ENCODE measurements around the gene CDH10. TPM values are rescaled to one million over a fixed set of nuclear protein-coding genes. Genes with fewer than 3 reads are reported as not detected.

The CDH10 gene
- total and polyA plus RNA-seq, 4 donors, result 12.0 to 36.6 (median 28.5) TPM

DNA sequence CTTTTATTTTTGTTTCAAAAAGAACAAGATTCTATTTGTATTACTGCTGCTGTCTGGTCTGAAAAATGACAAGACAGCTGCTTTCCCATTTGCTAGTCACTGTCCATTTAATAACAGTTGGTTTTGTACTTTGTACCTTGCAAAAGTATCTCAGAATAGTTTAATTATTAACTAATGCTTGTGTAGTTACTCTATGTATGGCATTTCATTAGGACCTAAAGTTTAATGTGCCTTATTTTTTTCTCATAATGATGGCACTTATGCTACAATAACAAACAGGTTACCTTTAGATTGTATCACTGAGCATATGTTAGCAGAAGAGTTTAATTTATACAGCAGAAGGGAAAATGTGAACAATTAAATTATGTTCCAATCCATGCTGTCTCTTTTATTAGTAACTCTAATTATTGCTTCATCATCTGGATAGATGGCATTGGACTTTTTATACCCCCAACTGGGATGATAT, 134.2 kb downstream of the CDH10 start:
- H3K27me3 ChIP-seq (ENCODE audit: control insufficient read depth, insufficient read depth, low read length), result no peaks in the 10 kb centered on the region
- H3K9me3 ChIP-seq (ENCODE audit: control insufficient read depth, insufficient read depth, low read length), result no peaks in the 10 kb centered on the region
- DNase-seq (ENCODE audit: low read depth in 4 of 6, low spot score in 6 of 6), result no peak
- H3K36me3 ChIP-seq (ENCODE audit: control insufficient read depth, insufficient read depth, low read length), result peaks cover 7% of the 10 kb centered on the region
- no peak overlapping the region for H3K27ac ChIP-seq (ENCODE audit: low read depth, low read length)
- H3K4me3 ChIP-seq (ENCODE audit: low read depth, low read length), result no peak overlapping the region
- no peaks in the 10 kb centered on the region for H3K4me1 ChIP-seq (ENCODE audit: control insufficient read depth, insufficient read depth, low read length)

DNA sequence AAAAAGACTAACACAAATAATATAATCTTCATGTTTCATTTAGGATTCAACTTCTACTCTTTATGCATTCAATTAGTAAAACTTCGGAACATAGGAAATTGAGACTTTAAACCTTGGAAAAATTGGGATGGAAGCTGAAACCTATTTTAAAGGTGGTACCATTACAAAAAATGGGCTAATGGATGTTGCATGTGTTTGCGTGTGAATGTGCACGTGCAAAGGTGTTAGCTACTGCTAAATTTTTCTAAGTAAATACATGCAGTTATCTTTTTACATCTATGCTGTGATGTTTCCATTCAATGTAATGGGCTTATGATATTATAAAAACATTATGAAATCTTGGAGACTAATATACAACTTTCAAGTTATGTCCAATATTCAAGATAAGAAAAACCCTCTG, 134.8 kb downstream of the CDH10 start:
- Histone ChIP-seq H3K9me3 (ENCODE audit: control insufficient read depth, insufficient read depth, low read length) (no peaks in the 10 kb centered on the region), H3K4me1 (ENCODE audit: control insufficient read depth, insufficient read depth, low read length) (no peaks in the 10 kb centered on the region), H3K4me3 (ENCODE audit: low read depth, low read length) (no peak overlapping the region), H3K36me3 (ENCODE audit: control insufficient read depth, insufficient read depth, low read length) (peaks cover 7% of the 10 kb centered on the region), H3K27ac (ENCODE audit: low read depth, low read length) (no peak overlapping the region), H3K27me3 (ENCODE audit: control insufficient read depth, insufficient read depth, low read length) (no peaks in the 10 kb centered on the region)
- DNase-seq (ENCODE audit: low read depth in 4 of 6, low spot score in 6 of 6), result no peak
- WGBS (ENCODE audit: insufficient coverage), result 100% methylated on average over 1 of the region's 3 CpGs

DNA sequence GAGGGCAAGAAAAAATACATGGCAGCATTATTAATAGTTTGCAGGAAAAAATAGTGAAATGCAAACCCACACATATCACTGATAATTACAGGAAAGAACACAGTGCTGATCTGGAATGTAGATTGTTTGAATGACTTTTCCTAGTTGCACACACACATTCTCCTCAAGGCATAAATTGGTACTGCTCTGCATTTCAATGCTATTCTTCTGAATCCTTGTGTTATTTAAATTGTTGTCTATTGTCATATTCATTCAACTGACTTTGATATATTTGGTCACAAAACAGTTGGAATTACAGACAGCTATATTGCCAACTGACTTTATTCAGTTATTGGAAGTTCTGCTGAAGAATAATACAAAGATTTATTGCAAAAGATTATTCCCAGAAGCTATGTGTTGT, 139.5 kb downstream of the CDH10 start:
- no peak for DNase-seq (ENCODE audit: low read depth in 4 of 6, low spot score in 6 of 6)
- Histone ChIP-seq H3K9me3 (ENCODE audit: control insufficient read depth, insufficient read depth, low read length) (no peaks in the 10 kb centered on the region), H3K27me3 (ENCODE audit: control insufficient read depth, insufficient read depth, low read length) (no peaks in the 10 kb centered on the region), H3K4me1 (ENCODE audit: control insufficient read depth, insufficient read depth, low read length) (no peaks in the 10 kb centered on the region), H3K36me3 (ENCODE audit: control insufficient read depth, insufficient read depth, low read length) (peaks cover 4% of the 10 kb centered on the region), H3K27ac (ENCODE audit: low read depth, low read length) (no peak overlapping the region), H3K4me3 (ENCODE audit: low read depth, low read length) (no peak overlapping the region)

DNA sequence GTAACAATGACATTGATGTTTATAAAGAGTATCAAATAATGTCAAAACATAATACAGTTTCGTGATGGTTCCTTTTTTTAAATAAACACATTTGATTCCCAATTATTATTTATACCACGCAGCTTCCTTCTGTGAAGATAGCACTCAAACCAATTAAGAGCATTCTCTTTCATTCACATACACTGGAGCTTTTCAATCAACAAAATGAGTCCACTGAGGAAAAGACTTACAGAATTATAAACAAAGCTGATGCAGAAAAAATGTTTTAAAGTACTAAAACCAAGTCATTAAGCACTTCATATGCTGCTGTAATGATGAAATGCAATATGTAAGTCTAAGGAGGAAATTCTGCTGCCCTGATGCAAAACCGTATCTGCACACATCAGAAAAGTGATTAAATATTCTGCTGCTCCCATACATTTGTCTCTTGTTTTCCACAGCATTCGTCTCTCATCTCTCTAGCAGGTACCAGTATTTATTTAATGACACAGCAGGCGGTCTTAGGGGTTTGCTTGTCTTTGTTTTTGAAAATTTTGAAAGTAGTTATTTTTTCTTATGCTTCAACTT, 147.1 kb downstream of the CDH10 start:
- DNase-seq (ENCODE audit: low read depth in 4 of 6, low spot score in 6 of 6), result peak in 2 of 6 donors; percentile 21 to 84
- no peak overlapping the region for H3K4me3 ChIP-seq (ENCODE audit: low read depth, low read length)
- no peaks in the 10 kb centered on the region for H3K4me1 ChIP-seq (ENCODE audit: control insufficient read depth, insufficient read depth, low read length)
- H3K27ac ChIP-seq (ENCODE audit: low read depth, low read length), result no peak overlapping the region
- WGBS (ENCODE audit: insufficient coverage), result 43% methylated on average over 1 of the region's 5 CpGs
- H3K36me3 ChIP-seq (ENCODE audit: control insufficient read depth, insufficient read depth, low read length), result no peaks in the 10 kb centered on the region
- no peaks in the 10 kb centered on the region for H3K9me3 ChIP-seq (ENCODE audit: control insufficient read depth, insufficient read depth, low read length)
- no peaks in the 10 kb centered on the region for H3K27me3 ChIP-seq (ENCODE audit: control insufficient read depth, insufficient read depth, low read length)

DNA sequence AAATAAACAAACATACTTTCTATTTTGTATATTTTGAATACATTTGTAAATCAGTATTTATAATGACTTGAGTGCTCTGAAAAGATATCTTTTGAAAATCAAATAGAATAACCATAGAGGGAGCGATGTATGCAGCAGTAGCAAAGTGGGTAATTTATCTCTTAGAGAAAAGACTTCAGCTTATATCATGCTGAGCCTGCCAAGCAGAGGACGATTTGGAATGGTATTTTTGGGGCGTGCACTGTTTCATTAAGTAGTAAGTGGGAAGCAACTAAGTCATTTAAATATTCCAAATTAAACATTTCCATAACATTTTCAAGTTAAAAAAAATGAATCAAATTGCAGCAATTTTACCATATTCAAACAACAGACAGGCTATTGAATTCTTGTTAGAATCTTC, 147.6 kb downstream of the CDH10 start:
- no peaks in the 10 kb centered on the region for H3K9me3 ChIP-seq (ENCODE audit: control insufficient read depth, insufficient read depth, low read length)
- H3K4me3 ChIP-seq (ENCODE audit: low read depth, low read length), result no peak overlapping the region
- no peaks in the 10 kb centered on the region for H3K36me3 ChIP-seq (ENCODE audit: control insufficient read depth, insufficient read depth, low read length)
- no peak overlapping the region for H3K27ac ChIP-seq (ENCODE audit: low read depth, low read length)
- WGBS (ENCODE audit: insufficient coverage), result no CpG with 5 or more reads among the region's 3 CpGs
- H3K27me3 ChIP-seq (ENCODE audit: control insufficient read depth, insufficient read depth, low read length), result no peaks in the 10 kb centered on the region
- peak in 2 of 6 donors; percentile 21 to 55 for DNase-seq (ENCODE audit: low read depth in 4 of 6, low spot score in 6 of 6)
- no peaks in the 10 kb centered on the region for H3K4me1 ChIP-seq (ENCODE audit: control insufficient read depth, insufficient read depth, low read length)

DNA sequence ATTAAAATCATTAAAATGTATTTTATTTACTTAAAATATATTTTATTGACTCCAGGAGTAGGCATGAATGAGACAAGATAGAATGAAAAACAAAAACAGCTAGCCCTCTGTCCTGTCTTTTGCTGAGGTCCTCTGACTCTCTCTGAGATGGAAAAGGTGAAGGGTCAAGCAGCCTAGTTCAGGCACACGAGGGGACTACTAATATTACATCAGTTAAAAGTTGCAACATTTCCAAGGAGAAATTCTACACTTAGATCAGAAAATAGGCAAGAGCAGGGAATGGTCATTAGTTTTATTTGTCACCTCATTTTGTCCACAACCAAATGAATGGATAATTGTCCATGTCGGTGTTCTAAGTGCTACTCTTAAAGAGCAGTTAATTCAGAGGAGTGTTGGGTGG, 148.5 kb downstream of the CDH10 start:
- Histone ChIP-seq H3K27ac (ENCODE audit: low read depth, low read length) (no peak overlapping the region), H3K27me3 (ENCODE audit: control insufficient read depth, insufficient read depth, low read length) (no peaks in the 10 kb centered on the region), H3K9me3 (ENCODE audit: control insufficient read depth, insufficient read depth, low read length) (no peaks in the 10 kb centered on the region), H3K4me3 (ENCODE audit: low read depth, low read length) (no peak overlapping the region), H3K36me3 (ENCODE audit: control insufficient read depth, insufficient read depth, low read length) (no peaks in the 10 kb centered on the region), H3K4me1 (ENCODE audit: control insufficient read depth, insufficient read depth, low read length) (no peaks in the 10 kb centered on the region)
- no peak for DNase-seq (ENCODE audit: low read depth in 4 of 6, low spot score in 6 of 6)
- WGBS (ENCODE audit: insufficient coverage), result no CpG with 5 or more reads among the region's 2 CpGs

DNA sequence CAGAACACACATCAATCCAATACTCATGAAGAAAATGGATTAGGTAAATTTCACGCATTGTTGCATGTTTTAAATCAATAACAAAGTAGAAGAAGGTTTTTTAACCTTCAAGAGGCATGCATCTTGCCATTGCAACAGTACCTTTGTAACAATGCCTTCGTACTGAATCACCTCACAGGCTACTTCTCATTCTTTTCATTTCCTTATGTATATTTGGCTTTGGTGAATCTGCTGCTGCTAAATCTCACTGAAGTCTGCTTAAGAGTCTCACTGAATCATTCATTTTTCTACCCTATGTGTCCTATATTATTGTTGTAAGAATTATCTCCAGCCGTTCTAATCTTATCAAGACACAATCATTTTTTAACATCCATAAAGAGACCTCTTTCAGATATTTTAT, 152.5 kb downstream of the CDH10 start:
- Histone ChIP-seq H3K4me1 (ENCODE audit: control insufficient read depth, insufficient read depth, low read length) (no peaks in the 10 kb centered on the region), H3K9me3 (ENCODE audit: control insufficient read depth, insufficient read depth, low read length) (no peaks in the 10 kb centered on the region), H3K36me3 (ENCODE audit: control insufficient read depth, insufficient read depth, low read length) (no peaks in the 10 kb centered on the region), H3K27me3 (ENCODE audit: control insufficient read depth, insufficient read depth, low read length) (no peaks in the 10 kb centered on the region), H3K27ac (ENCODE audit: low read depth, low read length) (no peak overlapping the region), H3K4me3 (ENCODE audit: low read depth, low read length) (no peak overlapping the region)
- no peak for DNase-seq (ENCODE audit: low read depth in 4 of 6, low spot score in 6 of 6)
- no CpG with 5 or more reads among the region's 3 CpGs for WGBS (ENCODE audit: insufficient coverage)

DNA sequence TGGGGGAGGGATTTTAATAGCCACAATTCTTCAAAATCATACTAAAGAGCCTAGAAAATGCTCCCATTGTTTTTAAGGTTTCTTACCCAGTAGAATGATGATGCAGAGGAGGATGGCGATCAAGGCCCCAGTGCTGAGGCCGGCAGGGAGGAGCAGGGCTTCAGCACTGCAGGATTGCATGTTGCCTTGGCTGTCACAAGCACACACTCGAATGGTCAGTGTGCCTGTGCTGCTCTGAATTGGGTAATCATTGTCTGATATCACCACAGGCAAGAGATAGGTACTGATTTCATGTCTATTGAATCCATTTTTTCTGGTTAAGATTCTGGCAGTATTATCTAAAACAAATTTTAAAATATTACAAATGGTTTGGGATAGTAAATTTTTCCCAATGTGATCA, 153.3 kb downstream of the CDH10 start:
- H3K36me3 ChIP-seq (ENCODE audit: control insufficient read depth, insufficient read depth, low read length), result no peaks in the 10 kb centered on the region
- WGBS (ENCODE audit: insufficient coverage), result 75% methylated on average over 3 of the region's 3 CpGs
- H3K27ac ChIP-seq (ENCODE audit: low read depth, low read length), result no peak overlapping the region
- no peak overlapping the region for H3K4me3 ChIP-seq (ENCODE audit: low read depth, low read length)
- DNase-seq (ENCODE audit: low read depth in 4 of 6, low spot score in 6 of 6), result no peak
- no peaks in the 10 kb centered on the region for H3K9me3 ChIP-seq (ENCODE audit: control insufficient read depth, insufficient read depth, low read length)
- no peaks in the 10 kb centered on the region for H3K27me3 ChIP-seq (ENCODE audit: control insufficient read depth, insufficient read depth, low read length)
- H3K4me1 ChIP-seq (ENCODE audit: control insufficient read depth, insufficient read depth, low read length), result no peaks in the 10 kb centered on the region

DNA sequence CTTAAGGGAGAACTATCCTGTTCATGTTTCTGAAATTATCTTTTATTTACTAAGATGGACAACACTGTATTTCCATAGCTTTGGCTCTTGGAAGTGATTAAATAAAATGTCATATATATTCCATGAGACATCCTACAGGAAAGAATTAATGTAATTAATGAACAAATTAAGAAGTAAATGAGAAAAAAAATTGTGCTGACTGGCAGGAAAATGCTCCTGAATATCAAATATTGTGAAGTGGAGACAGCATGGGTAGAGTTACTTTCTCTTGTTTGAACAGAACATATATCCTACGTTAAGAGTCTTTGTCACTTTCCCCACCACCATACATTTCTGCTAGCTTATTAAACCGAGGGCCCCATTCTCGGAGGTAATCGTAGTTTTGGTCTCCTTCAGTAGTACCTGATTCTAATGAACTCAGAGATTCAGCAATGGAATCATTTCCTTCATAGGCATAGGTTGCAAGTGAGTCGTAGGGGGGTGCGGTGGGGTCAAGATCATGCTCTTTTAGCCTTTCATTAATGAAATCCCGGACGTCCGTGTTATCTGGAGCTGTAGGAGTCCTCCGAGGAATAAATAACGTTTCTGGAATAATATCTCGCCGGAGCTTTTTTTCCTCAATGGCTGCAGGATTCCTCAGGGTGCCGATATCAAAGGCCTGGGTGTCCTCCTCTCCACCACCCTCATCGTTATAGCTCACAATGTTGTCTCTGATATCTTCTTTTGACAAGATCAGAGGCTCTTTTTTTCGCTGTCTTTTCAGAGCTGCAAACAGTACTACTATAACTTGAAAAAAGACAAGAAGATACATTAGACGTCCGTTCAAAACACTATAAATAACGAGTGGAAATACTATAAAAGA, 157.2 kb downstream of the CDH10 start:
- 90% methylated on average over 8 of the region's 19 CpGs for WGBS (ENCODE audit: insufficient coverage)
- Histone ChIP-seq H3K4me1 (ENCODE audit: control insufficient read depth, insufficient read depth, low read length) (no peaks in the 10 kb centered on the region), H3K36me3 (ENCODE audit: control insufficient read depth, insufficient read depth, low read length) (no peaks in the 10 kb centered on the region), H3K9me3 (ENCODE audit: control insufficient read depth, insufficient read depth, low read length) (no peaks in the 10 kb centered on the region), H3K4me3 (ENCODE audit: low read depth, low read length) (no peak overlapping the region), H3K27ac (ENCODE audit: low read depth, low read length) (no peak overlapping the region), H3K27me3 (ENCODE audit: control insufficient read depth, insufficient read depth, low read length) (no peaks in the 10 kb centered on the region)
- no peak for DNase-seq (ENCODE audit: low read depth in 4 of 6, low spot score in 6 of 6)

DNA sequence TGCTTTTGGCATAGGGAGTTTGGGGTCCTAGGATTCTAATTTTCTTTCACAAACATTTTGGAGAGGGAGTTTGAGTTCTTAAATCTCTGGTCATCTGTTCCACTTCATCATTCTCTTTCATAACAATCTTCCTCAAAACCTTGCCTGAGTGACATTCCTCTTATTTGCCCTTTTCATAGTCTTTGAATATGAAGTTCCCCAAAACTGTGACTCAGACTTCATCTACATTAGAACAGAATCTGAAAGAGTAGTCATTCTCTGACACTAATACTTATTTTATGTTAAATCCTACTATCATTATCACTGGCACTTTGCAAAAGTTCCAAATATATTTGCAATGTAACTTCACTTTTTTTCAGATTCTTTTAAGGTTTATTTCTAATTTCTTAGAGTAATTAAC, 163.8 kb downstream of the CDH10 start:
- Histone ChIP-seq H3K4me3 (ENCODE audit: low read depth, low read length) (no peak overlapping the region), H3K4me1 (ENCODE audit: control insufficient read depth, insufficient read depth, low read length) (no peaks in the 10 kb centered on the region), H3K9me3 (ENCODE audit: control insufficient read depth, insufficient read depth, low read length) (no peaks in the 10 kb centered on the region), H3K27me3 (ENCODE audit: control insufficient read depth, insufficient read depth, low read length) (no peaks in the 10 kb centered on the region), H3K27ac (ENCODE audit: low read depth, low read length) (no peak overlapping the region), H3K36me3 (ENCODE audit: control insufficient read depth, insufficient read depth, low read length) (no peaks in the 10 kb centered on the region)
- no peak for DNase-seq (ENCODE audit: low read depth in 4 of 6, low spot score in 6 of 6)
